Measurements from ENCODE around the gene SLC22A15. TPM values are rescaled to one million over a fixed set of nuclear protein-coding genes. Genes with fewer than 3 reads are reported as not detected.

SLC22A15 gene
- total and polyA plus RNA-seq, 2 experiments from 2014 or later, result 2.7 to 3.8 TPM

DNA sequence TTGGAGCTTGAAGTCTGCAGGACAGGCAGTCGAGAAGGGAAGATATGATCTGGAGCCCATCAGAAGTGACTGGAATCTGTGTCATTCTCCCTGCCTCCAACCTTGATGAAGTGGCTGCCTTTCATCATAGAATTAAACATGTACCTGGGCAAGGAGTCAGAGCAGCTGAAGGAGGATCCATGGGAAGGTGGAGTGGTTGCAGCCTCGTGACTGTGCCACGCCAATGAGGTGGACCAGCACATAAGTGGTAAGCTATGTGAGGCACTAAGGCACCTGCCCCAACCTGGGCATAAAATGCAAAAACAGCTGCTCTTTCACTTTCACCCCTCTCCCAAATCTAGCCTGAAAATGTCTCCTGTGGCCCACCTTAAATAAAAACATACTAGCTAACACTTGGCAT is 7.3 kb downstream of the SLC22A15 start:
- H3K4me3 ChIP-seq, result no peak overlapping the region
- no peaks in the 10 kb centered on the region for H3K36me3 ChIP-seq (ENCODE audit: insufficient read depth)
- H3K79me2 ChIP-seq (replicated peaks; ENCODE audit: insufficient read depth), result peaks cover 27% of the 10 kb centered on the region
- H4K20me1 ChIP-seq (replicated peaks; ENCODE audit: insufficient read depth), result no peaks in the 10 kb centered on the region
- no peaks in the 10 kb centered on the region for H3K9me2 ChIP-seq (ENCODE audit: insufficient read depth)
- peaks cover 9% of the 10 kb centered on the region for H3K4me1 ChIP-seq (ENCODE audit: insufficient read depth)
- H3K4me2 ChIP-seq, result no peak overlapping the region
- no peak overlapping the region for H2AFZ ChIP-seq
- DNase-seq (ENCODE audit: low spot score), result no peak
- Mint-ChIP-seq H3K4me1 (peaks cover 10% of the 10 kb centered on the region), H3K27ac (no peak overlapping the region), H3K9me3 (no peaks in the 10 kb centered on the region), H3K36me3 (ENCODE audit: low read depth) (no peaks in the 10 kb centered on the region), H3K4me3 (no peak overlapping the region), H3K27me3 (ENCODE audit: insufficient read depth, low read depth, poor library complexity) (no peaks in the 10 kb centered on the region)
- TF ChIP-seq, protein P1, sequence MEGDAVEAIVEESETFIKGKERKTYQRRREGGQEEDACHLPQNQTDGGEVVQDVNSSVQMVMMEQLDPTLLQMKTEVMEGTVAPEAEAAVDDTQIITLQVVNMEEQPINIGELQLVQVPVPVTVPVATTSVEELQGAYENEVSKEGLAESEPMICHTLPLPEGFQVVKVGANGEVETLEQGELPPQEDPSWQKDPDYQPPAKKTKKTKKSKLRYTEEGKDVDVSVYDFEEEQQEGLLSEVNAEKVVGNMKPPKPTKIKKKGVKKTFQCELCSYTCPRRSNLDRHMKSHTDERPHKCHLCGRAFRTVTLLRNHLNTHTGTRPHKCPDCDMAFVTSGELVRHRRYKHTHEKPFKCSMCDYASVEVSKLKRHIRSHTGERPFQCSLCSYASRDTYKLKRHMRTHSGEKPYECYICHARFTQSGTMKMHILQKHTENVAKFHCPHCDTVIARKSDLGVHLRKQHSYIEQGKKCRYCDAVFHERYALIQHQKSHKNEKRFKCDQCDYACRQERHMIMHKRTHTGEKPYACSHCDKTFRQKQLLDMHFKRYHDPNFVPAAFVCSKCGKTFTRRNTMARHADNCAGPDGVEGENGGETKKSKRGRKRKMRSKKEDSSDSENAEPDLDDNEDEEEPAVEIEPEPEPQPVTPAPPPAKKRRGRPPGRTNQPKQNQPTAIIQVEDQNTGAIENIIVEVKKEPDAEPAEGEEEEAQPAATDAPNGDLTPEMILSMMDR (conservative IDR thresholded peaks at IDR 0.05; ENCODE audit: low read depth in 2 of 2), result no peak
- TF ChIP-seq, protein P2, sequence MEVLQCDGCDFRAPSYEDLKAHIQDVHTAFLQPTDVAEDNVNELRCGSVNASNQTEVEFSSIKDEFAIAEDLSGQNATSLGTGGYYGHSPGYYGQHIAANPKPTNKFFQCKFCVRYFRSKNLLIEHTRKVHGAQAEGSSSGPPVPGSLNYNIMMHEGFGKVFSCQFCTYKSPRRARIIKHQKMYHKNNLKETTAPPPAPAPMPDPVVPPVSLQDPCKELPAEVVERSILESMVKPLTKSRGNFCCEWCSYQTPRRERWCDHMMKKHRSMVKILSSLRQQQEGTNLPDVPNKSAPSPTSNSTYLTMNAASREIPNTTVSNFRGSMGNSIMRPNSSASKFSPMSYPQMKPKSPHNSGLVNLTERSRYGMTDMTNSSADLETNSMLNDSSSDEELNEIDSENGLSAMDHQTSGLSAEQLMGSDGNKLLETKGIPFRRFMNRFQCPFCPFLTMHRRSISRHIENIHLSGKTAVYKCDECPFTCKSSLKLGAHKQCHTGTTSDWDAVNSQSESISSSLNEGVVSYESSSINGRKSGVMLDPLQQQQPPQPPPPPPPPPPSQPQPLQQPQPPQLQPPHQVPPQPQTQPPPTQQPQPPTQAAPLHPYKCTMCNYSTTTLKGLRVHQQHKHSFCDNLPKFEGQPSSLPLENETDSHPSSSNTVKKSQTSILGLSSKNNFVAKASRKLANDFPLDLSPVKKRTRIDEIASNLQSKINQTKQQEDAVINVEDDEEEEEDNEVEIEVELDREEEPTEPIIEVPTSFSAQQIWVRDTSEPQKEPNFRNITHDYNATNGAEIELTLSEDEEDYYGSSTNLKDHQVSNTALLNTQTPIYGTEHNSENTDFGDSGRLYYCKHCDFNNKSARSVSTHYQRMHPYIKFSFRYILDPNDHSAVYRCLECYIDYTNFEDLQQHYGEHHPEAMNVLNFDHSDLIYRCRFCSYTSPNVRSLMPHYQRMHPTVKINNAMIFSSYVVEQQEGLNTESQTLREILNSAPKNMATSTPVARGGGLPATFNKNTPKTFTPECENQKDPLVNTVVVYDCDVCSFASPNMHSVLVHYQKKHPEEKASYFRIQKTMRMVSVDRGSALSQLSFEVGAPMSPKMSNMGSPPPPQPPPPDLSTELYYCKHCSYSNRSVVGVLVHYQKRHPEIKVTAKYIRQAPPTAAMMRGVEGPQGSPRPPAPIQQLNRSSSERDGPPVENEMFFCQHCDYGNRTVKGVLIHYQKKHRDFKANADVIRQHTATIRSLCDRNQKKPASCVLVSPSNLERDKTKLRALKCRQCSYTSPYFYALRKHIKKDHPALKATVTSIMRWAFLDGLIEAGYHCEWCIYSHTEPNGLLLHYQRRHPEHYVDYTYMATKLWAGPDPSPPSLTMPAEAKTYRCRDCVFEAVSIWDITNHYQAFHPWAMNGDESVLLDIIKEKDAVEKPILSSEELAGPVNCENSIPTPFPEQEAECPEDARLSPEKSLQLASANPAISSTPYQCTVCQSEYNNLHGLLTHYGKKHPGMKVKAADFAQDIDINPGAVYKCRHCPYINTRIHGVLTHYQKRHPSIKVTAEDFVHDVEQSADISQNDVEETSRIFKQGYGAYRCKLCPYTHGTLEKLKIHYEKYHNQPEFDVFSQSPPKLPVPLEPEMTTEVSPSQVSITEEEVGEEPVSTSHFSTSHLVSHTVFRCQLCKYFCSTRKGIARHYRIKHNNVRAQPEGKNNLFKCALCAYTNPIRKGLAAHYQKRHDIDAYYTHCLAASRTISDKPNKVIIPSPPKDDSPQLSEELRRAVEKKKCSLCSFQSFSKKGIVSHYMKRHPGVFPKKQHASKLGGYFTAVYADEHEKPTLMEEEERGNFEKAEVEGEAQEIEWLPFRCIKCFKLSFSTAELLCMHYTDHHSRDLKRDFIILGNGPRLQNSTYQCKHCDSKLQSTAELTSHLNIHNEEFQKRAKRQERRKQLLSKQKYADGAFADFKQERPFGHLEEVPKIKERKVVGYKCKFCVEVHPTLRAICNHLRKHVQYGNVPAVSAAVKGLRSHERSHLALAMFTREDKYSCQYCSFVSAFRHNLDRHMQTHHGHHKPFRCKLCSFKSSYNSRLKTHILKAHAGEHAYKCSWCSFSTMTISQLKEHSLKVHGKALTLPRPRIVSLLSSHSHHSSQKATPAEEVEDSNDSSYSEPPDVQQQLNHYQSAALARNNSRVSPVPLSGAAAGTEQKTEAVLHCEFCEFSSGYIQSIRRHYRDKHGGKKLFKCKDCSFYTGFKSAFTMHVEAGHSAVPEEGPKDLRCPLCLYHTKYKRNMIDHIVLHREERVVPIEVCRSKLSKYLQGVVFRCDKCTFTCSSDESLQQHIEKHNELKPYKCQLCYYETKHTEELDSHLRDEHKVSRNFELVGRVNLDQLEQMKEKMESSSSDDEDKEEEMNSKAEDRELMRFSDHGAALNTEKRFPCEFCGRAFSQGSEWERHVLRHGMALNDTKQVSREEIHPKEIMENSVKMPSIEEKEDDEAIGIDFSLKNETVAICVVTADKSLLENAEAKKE (CRISPR knock-in tag; IDR thresholded peaks at IDR 0.05), result no peak
- TF ChIP-seq, protein P3, sequence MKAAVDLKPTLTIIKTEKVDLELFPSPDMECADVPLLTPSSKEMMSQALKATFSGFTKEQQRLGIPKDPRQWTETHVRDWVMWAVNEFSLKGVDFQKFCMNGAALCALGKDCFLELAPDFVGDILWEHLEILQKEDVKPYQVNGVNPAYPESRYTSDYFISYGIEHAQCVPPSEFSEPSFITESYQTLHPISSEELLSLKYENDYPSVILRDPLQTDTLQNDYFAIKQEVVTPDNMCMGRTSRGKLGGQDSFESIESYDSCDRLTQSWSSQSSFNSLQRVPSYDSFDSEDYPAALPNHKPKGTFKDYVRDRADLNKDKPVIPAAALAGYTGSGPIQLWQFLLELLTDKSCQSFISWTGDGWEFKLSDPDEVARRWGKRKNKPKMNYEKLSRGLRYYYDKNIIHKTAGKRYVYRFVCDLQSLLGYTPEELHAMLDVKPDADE (IDR thresholded peaks at IDR 0.05), result no peak
- no peak for TF ChIP-seq ZNF331 (CRISPR knock-in tag; IDR thresholded peaks at IDR 0.05; ENCODE audit: low read depth)
- no peak for TF ChIP-seq NANOG (IDR thresholded peaks at IDR 0.05; ENCODE audit: borderline replicate concordance)
- TF ChIP-seq CREB1 (CRISPR knock-in tag; IDR thresholded peaks at IDR 0.05; ENCODE audit: low read depth), result no peak
- TF ChIP-seq POLR2AphosphoS5 (IDR thresholded peaks at IDR 0.05; ENCODE audit: low read depth), result no peak
- no peak for TF ChIP-seq STAT1 (IDR thresholded peaks at IDR 0.05; ENCODE audit: unreplicated experiment)
- no peak for TF ChIP-seq ZNF114 (CRISPR knock-in tag; IDR thresholded peaks at IDR 0.05)
- TF ChIP-seq, protein P4, sequence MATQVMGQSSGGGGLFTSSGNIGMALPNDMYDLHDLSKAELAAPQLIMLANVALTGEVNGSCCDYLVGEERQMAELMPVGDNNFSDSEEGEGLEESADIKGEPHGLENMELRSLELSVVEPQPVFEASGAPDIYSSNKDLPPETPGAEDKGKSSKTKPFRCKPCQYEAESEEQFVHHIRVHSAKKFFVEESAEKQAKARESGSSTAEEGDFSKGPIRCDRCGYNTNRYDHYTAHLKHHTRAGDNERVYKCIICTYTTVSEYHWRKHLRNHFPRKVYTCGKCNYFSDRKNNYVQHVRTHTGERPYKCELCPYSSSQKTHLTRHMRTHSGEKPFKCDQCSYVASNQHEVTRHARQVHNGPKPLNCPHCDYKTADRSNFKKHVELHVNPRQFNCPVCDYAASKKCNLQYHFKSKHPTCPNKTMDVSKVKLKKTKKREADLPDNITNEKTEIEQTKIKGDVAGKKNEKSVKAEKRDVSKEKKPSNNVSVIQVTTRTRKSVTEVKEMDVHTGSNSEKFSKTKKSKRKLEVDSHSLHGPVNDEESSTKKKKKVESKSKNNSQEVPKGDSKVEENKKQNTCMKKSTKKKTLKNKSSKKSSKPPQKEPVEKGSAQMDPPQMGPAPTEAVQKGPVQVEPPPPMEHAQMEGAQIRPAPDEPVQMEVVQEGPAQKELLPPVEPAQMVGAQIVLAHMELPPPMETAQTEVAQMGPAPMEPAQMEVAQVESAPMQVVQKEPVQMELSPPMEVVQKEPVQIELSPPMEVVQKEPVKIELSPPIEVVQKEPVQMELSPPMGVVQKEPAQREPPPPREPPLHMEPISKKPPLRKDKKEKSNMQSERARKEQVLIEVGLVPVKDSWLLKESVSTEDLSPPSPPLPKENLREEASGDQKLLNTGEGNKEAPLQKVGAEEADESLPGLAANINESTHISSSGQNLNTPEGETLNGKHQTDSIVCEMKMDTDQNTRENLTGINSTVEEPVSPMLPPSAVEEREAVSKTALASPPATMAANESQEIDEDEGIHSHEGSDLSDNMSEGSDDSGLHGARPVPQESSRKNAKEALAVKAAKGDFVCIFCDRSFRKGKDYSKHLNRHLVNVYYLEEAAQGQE (IDR thresholded peaks at IDR 0.05; ENCODE audit: unreplicated experiment), result no peak
- TF ChIP-seq EZH2 (IDR thresholded peaks at IDR 0.05; ENCODE audit: low read depth, unreplicated experiment), result no peak
- no peak for TF ChIP-seq EZH2phosphoT487 (IDR thresholded peaks at IDR 0.05; ENCODE audit: unreplicated experiment)
- no peak for TF ChIP-seq JUNB (IDR thresholded peaks at IDR 0.05; ENCODE audit: unreplicated experiment)
- no peak overlapping the region for H3K27ac ChIP-seq (ENCODE audit: low read depth)
- ATAC-seq, result no peak
- H3K27me3 ChIP-seq (ENCODE audit: insufficient read depth), result no peaks in the 10 kb centered on the region
- H3F3A ChIP-seq (replicated peaks; ENCODE audit: low read depth), result no peaks in the 10 kb centered on the region

All from GM23338 (cell line).